Right renal pelvis (tissue), 4 donors: ENCODE data around the gene MEFV. TPM values are rescaled to one million over a fixed set of nuclear protein-coding genes. Genes with fewer than 3 reads are reported as not detected.
"Not testable (repeated sequence)": the region's sequence is repeated elsewhere in the genome, so short reads cannot be mapped to it uniquely, and the experiment has no call there.

Experiments used
- DNase-seq, 4 donors: peaks; one replicate each; pipeline ENCODE4 v3.0.0-alpha.2; 2013; ENCODE audit warnings: low read depth in 4 of 4, low spot score in 3 of 4, missing footprints in 1 of 4
- polyA plus RNA-seq, 4 donors: library from polyadenylated mRNA; unstranded; fragments of 120-200 nt; gene quantifications; one replicate each; pipeline ENCODE4 v1.2.1, GENCODE V29; 2013; ENCODE audit not compliant: insufficient read length in 4 of 4

The MEFV gene
- polyA plus RNA-seq, 4 donors = 0.13 to 0.33 (median 0.24) TPM

- no peak for DNase-seq
These were observed 35.6 kb downstream of the MEFV start for GRCh38 chr16:3220839-3221238.

DNA sequence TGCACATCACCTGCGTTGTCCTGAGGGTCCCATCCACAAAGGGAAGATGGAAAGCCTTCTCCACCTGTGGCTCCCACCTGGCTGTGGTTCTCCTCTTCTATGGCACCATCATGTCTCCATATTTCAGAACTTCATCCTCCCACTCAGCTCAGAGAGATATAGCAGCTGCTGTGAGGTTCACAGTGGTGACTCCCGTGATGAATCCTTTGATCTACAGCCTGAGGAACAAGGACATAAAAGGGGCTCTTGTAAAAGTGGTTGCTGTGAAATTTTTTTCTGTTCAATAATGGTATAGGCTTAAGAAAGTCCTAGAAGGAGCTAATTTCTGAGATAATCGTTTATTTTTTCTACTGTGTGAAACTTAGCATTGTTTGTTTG is 40.2 kb downstream of the MEFV start:
- DNase-seq = no peak

- DNase-seq = no peak
These were observed 40.7 kb downstream of the MEFV start for GRCh38 chr16:3215601-3216262.

GRCh38 chr16:3214904-3215600 is 41.4 kb downstream of the MEFV start:
- no peak for DNase-seq

GRCh38 chr16:3212567-3212966 is 43.9 kb downstream of the MEFV start:
- no peak for DNase-seq

- DNase-seq = no peak
These were observed 44.4 kb downstream of the MEFV start for GRCh38 chr16:3212006-3212405.

- DNase-seq = no peak
These were observed 49.1 kb downstream of the MEFV start for GRCh38 chr16:3207086-3207953.

DNA sequence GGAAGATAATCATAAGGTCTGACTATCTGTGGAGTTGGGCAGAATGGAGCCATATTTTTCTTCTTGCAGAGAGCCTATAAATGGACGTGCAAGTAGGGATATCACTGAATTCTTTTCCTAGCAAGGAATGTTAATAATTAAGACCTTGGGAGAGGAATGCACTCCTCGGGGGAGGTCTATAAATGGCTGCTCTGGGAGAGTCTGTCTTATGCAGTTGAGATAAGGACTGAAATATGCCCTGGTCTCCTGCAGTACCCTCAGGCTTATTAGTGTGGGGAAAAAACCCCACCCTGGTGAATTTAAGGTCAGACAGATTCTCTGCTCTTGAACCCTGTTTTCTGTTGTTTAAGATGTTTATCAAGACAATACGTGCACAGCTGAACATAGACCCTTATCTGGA is 50.5 kb downstream of the MEFV start:
- not testable (repeated sequence) for DNase-seq

DNA sequence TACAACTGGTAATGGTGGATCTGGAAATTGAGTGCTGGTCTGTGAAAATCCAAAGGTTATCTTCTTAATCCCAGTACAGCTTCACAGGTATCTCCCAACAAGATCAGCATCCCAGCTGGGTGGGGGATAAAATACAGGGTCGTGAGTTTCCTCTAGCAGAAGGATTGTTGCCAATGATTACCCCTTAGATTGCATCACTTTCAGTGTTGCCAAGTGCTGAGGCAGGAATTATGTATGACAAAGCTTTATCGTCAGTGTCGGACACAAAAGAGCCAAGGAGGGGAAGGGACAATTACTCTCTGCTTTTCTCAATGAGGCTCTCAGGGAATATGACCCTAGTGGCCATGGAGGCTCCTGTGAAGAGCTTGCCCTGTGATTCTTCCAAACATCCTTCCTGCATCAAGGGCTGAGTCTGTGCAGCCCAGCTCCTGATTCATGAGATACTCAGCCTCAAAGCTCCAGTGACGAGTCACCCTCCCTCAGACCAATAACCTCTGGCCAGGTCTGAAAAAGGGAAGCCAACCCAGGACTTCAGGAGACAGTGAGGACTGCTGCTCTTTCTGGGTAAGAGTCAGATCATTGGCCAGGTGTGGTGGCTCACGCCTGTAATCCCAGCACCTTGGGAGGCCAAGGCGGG is 53.4 kb downstream of the MEFV start:
- DNase-seq = no peak

- DNase-seq = no peak
These were observed 57.9 kb downstream of the MEFV start for GRCh38 chr16:3198334-3199072.

DNA sequence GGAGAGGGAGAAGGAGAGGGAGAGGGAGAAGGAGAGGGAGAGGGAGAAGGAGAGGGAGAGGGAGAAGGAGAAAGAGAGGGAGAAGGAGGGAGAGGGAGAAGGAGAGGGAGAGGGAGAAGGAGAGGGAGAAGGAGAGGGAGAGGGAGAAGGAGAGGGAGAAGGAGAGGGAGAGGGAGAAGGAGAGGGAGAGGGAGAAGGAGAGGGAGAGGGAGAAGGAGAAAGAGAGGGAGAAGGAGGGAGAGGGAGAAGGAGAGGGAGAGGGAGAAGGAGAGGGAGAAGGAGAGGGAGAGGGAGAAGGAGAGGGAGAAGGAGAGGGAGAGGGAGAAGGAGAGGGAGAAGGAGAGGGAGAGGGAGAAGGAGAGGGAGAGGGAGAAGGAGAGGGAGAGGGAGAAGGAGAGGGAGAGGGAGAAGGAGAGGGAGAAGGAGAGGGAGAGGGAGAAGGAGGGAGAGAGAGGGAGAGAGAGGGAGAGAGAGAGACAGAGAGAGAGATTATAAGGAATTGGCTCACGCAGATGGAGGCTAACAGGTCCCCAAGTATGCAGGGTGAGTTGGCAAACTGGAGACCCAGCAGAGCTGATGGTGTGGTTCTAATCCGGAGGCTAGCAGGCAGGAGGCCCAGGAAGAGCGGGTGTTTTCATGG is 58.6 kb downstream of the MEFV start:
- DNase-seq = not testable (repeated sequence)

DNA sequence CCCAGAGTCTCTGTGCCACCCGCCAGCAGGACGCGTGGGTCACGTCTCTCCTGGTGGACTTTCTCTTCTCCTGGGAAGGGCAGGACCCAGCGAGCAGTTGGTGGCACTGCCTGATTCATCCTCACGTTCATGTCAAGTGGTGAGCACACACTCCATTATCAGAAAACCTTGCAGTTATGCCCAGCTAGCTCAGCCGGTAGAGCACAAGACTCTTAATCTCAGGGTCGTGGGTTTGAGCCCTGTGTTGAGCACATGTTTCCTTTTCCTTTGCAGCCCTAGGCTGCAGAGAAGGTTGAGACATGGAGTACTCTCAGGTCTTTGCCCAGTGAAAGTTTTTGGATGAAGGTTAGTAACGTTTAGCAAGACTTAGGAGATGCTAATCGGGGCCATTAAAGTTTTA is 60.5 kb downstream of the MEFV start:
- DNase-seq = no peak

DNA sequence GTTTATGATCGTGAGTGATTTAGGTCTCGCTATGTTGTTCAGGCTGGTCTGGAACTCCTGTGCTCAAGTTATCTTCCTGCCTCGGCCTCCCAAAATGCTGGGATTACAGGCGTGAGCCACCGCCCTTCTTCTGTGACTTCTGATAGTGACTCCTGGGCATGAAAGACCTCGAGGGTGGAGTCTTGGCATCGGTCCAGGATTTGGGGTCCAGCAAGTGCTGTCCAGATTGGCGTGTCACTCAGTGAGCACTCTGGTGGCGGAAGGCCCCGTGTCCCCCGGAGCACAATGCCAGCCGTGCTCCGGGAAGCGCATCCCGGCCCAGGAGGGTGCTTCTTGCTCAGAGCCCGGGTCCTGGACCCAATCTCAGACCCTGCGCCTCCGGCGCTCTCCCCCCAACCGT is 61.6 kb downstream of the MEFV start:
- no peak for DNase-seq

- no peak for DNase-seq
These were observed 62.9 kb downstream of the MEFV start for GRCh38 chr16:3193221-3194212.

- DNase-seq = no peak
These were observed 63.9 kb downstream of the MEFV start for GRCh38 chr16:3192476-3193019.
